GM18499 (cell line): ENCODE measurements around the gene PLS1.
A peak's percentile ranks its signal among the peaks of the same experiment; 100 is the strongest.
"Not testable (repeated sequence)": the region's sequence is repeated elsewhere in the genome, so short reads cannot be mapped to it uniquely, and the experiment has no call there.

Experiments used
- ATAC-seq: cut with Tn5 transposase; IDR thresholded peaks from one replicate; pipeline ENCODE4 v1.9.1; 2021; ENCODE audit warnings: moderate number of reproducible peaks; ENCODE audit not compliant: insufficient read depth, unreplicated experiment

Gene PLS1

DNA sequence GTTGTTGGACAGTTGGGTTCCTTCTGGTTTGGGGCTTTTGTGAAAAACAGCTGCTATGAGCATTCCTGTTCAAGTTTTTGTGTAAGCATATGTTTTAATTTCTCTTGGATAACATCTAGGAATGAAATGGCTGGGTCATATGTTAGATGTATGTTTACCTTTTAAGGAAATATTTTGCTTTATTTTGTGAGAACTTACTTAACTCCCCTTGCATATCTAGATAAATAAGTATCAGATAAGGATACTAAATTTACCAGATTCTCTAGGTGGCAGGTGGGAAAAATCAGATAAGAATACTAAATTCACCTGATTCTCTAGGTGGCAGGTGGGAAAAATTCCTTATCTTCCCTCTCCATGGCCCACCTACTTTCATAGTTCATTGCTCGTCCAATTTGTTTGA is 1.1 kb upstream of the PLS1 start:
- ATAC-seq = no peak

DNA sequence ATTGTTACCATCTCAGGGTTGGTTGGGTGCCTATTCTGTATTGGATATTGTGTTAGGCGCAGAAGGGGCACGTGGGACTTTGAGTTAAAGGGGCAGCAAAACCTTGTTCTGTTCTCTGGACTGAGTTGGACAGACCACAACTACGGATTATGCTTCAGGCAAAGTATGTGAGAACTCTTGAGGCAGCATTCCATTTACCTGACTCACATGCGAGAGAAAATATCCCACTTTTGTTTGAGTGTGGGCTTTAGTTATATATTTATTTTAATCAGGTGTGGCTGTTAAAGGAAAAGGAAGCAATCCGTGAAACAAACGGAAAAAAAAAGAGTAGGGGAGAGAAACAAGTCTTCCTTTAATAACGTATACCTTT is 627 bp upstream of the PLS1 start:
- ATAC-seq = no peak

DNA sequence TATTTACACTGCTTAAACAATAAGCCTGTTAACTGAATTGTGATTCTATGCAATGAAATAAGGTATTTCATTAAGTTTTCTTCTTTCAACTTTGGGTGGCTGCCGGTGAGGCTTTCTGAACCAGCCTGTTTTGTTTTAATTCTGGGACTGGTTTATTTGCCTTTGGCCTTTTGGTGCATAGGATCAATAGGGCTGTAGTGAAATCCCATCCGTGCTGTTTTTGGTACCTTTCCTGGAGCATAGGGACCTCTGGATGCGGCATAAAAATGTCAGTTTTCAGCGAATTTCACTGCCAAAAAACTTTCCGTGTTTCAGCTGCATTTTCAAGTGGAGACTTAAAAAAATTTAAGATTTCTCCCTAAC is 514 bp downstream of the PLS1 start:
- ATAC-seq = no peak

DNA sequence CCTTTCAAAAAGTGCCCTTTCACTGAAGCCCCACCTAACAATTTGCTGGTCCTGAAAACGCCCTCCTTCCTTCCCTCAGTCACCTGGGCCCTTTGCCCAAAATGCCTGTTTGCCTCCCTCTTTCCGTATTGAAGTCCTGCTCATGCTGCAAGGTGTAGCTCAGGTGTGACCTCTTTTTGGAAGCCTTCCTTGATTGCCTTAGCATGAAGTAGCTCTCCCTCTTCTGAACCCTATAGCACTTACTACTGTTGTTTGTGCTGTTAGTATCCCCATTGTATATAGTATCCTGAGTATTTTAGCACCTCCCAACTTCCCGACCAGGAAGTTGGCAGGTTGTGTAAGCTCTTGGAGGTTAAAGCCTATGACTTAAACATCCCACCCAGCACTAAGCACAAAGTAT is 1.7 kb downstream of the PLS1 start:
- no peak for ATAC-seq

DNA sequence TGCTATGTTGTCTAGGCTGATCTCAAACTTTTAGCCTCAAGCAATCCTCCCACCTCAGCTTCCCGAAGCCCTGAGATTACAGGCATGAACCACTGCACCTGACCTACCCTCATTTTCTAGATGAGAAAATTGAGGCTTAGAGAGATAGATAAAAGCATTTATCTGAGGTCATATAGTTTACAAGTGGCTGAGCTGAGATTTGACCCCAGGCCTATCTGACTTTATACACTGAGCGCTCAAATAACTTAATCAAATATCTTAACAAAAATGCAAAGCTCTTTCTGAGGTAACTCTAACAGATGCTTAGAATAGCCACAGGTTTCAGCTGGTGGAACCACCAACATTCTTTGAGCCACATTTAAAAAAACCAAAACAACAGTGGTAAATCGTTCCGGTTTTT is 5.5 kb downstream of the PLS1 start:
- no peak for ATAC-seq

DNA sequence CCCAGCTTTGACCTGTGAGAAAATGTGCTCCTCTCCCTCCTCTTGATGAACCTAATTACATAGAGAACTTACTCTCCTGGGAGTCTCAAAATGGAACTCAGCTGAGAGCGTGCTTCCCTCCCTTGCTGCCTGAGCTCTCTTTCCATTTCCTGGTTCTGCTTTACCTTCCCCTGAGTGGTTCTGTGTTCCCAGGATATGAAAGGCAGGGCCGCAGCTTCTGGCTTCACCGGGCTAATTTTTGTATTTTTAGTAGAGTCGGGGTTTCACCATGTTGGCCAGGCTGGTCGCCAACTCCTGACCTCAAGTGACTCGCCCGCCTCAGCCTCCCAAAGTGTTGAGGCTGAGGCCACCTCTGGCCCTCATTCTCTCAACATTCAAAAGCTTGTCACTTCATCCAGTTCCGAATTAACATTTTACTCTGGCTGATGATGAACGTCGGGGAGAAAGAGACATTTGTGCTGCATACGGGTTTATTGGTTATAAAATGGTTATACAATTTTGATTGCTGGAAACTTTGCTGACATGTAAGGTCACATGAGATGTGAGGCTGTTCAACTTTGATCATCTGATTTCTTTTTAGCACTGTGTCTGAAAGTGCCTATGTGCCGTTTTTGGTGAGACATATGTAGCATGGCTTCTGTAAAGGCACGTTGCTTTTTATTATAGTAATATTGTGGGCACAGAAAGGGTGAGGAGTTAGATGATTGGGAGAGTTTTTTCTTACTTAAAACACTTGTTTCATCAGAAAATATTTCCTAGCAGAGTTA is 6.6 kb downstream of the PLS1 start:
- ATAC-seq = no peak

DNA sequence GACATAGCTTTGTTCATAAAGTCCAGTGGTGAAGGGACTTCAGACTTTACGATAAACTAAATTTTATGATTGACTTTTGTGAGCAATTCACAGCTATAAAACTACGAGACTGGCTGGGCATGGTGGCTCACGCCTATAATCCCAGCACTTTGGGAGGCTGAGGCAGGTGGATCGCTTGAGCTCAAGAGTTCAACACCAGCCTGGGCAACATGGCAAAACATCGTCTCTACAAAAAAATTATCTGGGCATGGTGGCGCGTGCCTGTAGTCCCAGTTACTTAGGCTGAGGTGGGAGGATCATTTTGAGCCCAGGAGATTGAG is 7.2 kb downstream of the PLS1 start:
- not testable (repeated sequence) for ATAC-seq

DNA sequence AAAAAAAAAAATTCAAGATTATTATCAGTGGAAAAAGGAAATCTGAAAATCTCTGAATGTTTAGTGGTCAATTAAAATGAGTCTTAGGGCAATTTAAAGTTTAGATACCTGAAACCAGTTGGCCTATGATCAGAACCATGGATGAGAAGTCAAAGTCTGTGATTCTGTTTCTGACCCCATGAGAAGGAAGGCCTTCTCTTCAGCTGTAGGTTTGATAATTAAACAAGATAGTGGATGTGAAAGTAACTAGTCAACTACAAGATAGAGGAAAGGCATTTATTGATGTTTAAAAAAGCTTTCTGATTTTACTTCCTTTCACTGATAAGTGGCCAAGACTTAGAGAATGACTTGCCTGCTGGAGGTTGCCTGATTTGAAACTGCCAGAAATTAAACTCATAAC is 8.7 kb downstream of the PLS1 start:
- no peak for ATAC-seq

DNA sequence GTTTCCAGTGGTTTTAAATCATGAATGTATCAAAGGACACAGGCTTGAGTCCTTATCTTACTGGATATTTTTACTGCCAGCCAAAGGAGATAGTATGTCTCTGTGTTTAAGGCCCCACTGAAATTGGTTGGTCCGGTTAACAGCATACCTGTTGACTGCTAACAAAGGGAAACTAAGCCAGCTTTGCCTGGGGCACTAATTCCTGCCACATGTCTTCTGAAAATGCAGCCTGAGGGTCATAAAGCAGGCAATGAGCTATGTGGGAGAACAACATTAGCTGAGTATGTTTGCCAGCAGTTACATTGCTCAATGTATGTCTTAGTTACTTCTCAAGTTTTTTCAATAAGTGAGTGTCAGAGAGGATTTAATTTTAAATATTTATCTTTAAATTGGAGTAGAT is 12.4 kb downstream of the PLS1 start:
- no peak for ATAC-seq

DNA sequence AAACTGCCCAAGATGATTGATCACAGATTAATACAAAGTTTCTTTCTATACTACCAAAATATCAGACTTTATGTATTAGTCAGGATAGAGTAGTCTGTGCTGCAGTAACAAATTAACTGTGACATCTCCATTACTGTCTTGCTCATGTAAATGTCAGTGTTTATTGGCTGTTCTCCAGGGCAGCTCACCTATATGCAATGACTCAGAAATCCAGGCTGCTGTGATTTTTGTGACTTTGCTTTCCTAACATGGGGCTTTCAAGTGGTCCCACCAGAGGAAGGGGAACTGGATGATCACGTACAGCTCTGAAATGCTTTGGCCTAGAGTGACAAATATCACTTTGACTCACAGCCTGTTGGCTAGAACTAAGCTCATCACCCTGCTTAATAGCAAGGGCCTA is 12.9 kb downstream of the PLS1 start:
- ATAC-seq = no peak

DNA sequence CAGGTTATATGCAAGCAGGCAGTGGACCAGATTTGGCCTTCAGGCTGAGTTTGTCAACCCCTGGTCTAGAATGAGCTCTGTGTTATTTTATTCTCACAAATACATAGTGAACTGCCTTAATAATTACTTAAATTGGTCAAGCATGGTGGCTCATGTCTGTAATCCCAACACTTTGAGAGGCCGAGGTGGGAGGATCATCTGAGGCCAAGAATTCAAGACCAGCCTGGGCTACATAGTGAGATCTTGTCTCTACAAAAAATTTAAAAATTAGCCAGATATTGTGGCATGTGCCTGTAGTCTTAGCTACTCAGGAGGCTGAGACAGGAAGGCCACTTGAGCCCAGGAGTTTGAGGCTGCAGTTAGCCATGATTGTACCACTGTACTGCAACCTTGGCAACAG is 15.0 kb downstream of the PLS1 start:
- ATAC-seq = no peak

DNA sequence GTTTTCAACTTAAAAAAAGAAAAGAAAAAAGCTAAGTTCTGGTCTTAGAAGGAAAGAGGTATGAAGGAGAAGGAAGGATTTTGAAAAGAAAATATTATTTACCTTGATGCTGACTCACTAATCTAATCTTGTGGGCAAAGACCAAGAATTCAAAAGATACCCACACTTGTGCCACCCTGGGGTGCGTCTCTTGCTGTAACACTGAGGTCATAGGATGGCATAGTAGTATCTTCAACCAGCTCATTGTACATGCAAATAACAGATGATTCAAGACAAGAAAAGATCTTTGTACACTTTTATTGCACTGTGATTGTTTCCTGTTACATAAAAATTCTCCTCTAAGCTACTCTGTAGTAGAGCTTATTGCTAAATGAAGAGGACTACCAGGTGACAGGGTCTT is 17.3 kb downstream of the PLS1 start:
- no peak for ATAC-seq

DNA sequence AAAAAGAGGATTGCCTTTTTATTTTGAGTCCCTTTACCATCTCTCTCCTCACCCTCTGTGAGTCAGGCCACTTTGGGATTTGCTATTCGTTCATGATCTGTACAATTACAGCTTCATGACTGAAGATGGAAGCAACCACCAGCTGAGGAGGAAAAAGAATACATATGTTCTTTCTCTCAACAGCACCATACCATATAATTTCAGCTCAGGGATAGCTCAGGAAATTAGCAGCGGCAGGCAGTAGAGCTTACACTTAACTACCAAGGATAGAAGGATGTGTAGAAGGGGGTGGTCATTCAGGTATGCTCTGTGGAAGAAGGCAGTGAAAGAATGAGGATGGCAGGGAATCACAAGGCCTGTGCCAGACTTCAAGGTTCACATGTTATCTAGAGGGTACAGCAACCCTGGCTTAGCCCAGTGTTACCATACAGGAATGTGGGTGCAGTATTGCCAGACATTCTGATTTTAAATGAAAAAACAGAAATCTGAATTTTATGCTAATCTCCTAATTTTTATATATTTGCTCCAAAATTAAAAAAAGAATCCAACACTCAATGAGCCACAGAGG is 17.9 kb downstream of the PLS1 start:
- ATAC-seq = no peak

DNA sequence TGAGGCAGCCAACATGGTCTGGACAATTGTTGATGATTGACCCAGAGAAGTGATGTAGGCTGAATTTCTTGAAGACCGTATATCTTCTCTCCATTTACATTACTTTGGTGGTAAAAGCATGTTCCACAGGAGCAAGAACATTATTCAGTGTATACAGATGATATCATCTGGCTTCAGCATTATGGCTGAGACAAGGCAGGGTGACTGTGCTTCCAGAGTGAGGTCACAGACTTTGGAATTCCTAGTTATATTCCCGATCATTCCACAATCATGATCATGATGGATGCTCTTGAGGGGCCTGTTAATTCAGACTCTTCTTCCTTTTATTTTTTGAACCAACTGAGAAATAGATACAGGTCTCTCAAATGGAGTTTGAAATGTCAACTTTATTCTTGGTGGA is 19.0 kb downstream of the PLS1 start:
- no peak for ATAC-seq

DNA sequence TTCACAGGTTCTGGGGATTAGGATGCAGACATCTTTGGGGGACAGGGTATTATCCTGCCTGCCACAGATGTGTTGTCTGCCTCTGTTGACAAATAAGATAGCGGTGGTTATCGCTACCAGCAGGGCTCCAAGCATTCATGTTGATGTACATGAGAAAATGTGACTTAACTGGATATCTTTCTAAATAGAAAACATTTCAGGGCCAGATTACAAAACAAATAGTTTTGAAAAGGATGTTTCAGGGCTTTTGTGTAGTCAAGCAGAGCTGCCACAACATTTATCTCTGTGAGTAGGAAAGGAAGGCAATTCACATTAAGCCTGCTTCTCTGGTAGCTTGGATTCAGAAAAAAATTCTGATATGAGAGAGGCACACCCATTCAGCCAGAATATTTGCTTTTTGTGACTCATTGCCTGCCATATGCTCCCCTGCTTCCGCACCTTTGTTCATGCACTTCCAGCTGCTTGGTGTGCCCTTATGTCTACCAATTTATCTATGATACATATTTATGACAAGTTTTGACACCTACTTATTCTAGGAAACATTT is 22.8 kb downstream of the PLS1 start:
- no peak for ATAC-seq

DNA sequence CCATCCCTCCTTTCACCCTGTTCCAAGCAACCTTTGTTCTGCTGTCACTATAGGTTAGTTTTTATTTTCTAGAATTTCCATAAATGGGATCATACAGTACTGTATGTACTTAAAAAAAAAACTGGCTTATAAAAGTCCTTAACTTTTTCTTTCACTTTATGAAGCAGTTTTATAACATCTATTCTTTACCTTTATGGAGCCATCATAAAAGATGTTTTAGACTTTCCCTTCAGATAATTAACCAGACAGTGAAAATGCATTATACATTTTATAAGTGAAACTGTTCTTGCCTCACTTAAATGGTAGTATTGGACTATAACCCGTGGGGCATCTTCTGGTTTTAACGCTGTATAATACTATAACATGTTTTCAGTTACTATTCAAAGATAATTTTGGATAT is 26.2 kb downstream of the PLS1 start:
- no peak for ATAC-seq

DNA sequence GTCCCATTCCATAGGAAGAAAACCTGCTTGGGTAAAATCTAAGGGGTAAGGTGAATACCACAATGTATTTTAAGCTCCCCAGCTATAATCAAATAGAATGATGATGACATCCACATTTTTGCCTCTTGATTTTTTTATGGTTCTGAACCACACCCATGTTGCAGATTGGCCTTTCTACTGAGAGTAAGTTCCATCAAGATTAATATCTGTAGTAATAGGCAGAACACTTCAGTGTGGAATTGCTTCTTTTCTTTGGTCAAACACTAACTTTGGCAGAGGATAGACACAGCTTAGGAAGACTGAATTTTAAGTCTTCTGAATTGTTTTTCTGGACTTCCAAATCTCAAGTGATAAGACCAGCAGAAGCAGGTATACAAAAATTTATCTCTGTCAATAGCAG is 27.0 kb downstream of the PLS1 start:
- ATAC-seq = no peak

DNA sequence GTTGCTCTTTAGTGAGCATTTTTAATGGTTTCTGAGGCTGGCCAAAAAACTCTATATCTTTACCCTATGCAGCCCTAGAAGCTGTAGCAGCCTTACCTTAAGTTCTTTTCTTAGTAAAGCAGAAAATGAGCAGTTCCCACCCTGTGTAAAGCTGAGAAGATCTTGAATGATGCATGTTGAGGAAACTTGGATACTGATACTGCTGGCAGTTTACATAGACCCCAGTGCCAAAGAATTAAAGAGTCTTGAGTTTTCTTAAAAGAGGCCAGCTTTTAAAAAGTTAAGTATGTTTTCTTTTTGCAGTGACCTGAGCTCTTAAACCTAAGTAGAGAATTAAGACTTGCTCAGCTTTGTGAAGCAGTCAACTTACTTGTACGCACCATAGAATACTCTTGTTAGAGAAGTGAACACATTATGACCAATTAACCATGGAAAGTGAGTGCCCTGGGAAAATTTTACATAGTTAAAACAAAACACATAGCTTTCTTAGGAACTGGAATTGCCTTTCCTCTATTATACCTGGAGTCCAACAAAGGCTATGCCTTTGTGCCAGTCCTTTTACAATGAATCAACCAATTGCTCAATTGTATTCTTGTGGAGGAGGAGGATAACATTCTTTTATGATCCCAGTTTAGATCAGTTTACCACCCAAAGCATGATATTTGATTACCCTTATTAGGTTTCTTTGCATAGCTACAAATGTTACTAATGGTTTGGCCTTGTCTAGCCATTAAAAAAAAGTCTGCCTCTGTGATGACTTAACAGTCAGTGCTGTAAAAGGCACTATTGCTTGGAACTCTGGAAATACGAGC is 28.4 kb downstream of the PLS1 start:
- no peak for ATAC-seq

DNA sequence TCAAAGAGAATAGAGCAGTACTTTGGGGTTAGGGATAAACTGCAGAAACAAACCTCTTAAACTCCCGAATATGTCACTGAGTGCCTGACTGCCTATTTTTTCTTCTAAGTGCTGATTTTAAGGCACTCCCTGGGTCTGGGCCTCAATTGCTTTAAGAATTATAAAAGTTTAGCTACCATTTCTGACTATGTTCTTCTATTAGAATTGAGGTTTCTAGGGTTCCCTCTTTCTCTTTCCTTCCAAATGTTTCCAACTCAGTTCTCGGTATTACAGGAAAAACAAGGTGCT is 28.9 kb downstream of the PLS1 start:
- no peak for ATAC-seq

DNA sequence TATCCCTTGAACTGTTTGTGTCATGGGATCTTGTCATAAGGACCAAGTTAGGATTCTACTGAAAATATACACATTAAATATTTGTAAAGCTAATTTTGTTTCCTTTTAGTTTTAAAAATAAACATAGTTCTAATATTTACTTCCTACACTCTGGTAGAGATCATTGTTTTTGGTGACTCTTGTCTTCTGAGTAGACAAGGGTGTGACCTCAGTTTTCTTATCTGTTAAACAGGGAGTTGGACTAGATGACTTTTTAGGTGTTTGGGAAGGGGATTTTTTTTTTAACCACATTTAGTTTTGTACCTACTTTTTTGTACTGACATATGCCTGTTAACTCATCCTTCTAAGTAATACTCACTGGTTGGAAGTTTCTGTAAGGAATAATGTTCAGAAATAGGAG is 30.8 kb downstream of the PLS1 start:
- ATAC-seq = no peak

DNA sequence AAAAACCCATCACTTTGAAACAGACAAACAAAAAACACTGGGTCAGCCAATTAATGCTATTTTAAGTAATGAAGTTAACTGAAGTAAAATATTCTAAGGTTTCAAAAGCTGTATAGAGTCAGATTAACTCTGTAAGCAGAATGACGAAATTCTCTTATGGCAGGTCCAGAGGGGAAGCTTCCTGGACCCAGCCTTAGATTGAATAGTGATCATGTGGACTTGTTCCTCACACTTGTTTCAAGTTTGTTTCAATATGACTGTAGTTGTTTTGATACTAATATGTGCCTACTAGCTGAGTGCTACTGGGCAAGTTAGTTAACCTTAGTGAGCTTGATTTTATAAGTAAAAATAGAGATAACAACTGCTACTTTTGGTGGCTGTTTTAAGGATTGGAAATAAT is 32.6 kb downstream of the PLS1 start:
- peak; percentile 75 for ATAC-seq

DNA sequence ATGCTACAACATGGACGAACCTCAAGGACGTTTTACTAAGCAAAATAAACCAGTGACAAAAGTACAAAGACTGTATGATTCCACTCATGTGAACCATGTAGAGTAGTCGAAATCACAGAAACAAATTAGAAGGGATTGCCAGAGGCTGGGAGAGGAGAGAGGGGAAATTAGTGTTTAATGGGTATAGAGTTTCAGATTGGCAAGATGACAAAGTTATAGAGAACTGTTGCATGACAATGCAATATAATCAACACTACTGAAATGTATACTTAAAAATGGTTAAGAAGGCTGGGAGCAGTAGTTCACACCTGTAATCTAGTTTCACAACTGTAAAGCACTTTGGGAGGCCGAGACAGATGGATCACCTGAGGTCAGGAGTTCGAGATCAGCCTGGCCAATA is 36.9 kb downstream of the PLS1 start:
- no peak for ATAC-seq
